Left ventricle myocardium superior (tissue), 1 donor: ENCODE results near the gene NID1. TPM values are rescaled to one million over a fixed set of nuclear protein-coding genes. Genes with fewer than 3 reads are reported as not detected.
A peak's percentile ranks its signal among the peaks of the same experiment; 100 is the strongest.
"Not testable (repeated sequence)": the region's sequence is repeated elsewhere in the genome, so short reads cannot be mapped to it uniquely, and the experiment has no call there.

ENCODE experiments used
- ATAC-seq: fragments of 200-7000 bp; cut with Tn5 transposase; one replicate; pipeline ENCODE4 v1.9.1; 2020; ENCODE audit warnings: mild to moderate bottlenecking, moderate library complexity
- DNase-seq: peaks from one replicate; pipeline ENCODE4 v3.0.0-alpha.2; 2020
- intact Hi-C: fragments of 100-400 bp; cut with micrococcal nuclease; formaldehyde crosslinking; loops from one replicate; pipeline ENCODE4 v1.11.0; 2022
- total RNA-seq: library from RNA; stranded (reverse); fragmentation: NEBNext Ultra II Directional; extraction: Animal tissue kit (Norgen Biotek cat#: 25700); gene quantifications from one replicate; pipeline ENCODE4 v1.2.1, GENCODE V29; 2021
- donor health status: DM: no; HTN: yes; CAD: no; lungs with severe emphysema.

NID1 gene
- total RNA-seq, 1 donor from 2014 or later = 47.6 TPM

DNA sequence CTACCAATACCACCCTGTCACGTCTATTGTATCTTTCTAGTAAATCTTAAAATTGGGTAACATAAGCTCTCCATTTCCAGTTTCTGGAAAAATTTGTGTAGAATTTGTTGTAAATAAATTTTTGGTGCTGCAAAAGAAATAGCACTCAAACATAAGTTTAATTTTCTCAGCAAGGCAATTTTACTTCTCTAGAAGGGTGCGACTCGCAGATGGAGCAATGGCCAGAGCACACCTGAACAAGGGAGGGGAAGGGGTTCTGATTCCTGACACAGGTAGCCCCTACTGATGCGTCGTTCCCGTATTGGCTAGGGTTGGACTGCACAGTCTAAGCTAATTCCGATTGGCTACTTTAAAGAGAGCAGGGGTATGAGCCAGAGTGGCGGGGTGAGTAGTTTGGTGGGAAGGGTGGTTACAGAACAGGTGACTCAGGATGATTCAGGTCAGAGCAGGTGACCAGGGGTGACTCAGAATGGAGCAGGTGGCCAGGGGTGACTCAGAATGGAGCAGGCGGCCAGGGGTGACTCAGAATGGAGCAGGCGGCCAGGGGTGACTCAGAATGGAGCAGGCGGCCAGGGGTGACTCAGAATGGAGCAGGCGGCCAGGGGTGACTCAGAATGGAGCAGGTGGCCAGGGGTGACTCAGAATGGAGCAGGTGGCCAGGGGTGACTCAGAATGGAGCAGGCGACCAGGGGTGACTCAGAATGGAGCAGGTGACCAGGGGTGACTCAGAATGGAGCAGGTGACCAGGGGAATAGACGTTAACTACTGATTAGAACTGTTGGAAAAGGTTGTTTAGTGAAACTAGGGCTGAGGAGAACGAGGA, 32.0 kb upstream of the NID1 start:
- peak; percentile 61 for DNase-seq
- ATAC-seq = peak; percentile 15
- intact Hi-C loops = not testable (repeated sequence)

DNA sequence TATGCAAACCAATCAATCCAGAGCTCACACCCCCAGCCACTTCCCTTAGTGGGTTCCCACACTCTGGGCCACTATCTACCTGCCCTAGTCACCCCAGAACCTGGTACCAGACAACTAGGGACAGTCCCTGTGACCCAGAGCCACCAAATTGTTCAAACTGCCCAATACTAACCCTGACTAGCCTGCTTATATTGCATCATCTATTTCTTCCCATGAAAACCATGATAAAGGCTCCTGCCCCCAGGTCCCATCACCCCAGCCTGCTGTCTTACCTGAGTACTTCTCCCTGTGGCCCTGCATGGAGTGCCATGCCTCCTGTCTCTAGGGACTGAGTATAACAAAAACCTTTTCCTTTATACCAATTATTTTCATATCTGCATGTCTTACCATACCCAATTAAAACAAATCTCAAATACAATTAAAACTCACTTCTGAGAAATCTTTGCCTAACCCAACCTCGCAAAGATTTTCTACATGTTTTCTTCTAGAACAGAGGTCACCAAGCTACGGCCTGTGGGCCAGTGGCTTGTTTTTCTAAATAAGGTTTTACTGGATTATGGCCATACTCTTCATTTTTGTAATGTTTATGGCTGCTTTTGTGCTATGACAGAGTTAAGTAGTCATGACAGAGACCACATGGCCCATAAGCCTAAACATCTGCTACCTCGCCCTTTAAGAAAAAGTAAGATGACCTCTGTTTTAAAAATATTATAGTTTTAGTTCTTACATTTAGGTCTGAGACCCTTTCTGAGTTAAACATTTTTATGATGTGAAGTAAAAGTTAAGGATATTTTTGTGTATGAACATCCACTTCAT, 31.0 kb upstream of the NID1 start:
- intact Hi-C loops = no loop called here
- ATAC-seq = no peak
- DNase-seq = no peak

DNA sequence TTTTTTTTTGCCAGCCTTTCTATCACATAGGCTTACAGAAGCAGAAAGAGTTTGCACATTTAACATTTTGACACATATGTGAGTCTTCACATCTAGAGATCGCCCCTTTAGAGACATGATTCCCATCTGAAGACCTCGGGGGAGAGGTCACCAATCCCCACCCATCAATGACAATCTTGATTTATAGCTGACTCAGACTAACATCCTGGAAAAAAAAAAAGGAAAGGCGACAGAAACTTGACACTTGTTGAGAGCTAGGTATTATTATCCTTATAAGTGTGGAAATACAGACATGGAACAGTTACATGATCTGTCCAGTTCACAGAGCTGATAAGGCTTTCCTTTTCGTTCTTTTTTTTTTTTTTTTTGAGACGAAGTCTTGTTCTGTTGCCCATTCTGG, 28.0 kb upstream of the NID1 start:
- ATAC-seq (no peak), DNase-seq (no peak)
- intact Hi-C loops = no loop called here

DNA sequence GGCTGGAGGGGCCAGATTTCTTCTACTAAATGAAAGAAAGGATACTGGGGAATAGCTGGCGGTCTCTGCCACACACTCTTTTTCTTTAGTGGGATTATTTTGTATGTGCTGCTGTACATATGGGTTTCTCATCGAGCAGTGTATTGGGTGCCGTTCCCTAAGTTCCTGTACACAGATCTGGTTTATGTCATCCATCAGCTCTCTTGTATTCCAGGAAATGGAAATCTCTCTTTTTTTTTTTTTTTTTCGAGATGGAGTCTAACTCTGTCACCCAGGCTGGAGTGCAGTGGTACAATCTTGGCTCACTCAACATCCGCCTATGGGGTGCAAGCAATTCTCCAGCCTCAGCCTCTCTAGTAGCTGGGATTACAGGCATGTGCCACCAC, 27.0 kb upstream of the NID1 start:
- intact Hi-C loops = no loop called here
- ATAC-seq = peak; percentile 31

DNA sequence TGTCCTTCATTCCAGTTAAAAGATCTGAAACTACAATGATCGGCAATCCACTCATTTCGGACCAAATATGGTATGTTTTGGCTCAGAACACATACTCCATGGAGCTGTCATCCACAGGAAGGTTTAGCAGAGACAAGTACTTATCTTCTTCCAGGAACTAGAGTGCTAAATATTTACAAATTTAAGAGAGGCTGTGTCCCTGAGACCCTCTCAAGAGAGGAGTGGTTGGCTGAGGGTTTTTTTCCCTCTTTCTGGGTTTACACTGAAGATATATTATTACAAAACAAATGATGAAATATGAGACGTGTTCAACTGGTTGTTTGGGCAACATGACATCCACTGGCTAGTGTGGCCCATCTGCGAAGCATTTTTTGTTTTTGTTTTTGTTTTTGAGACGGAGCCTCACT, 25.9 kb upstream of the NID1 start:
- no peak for DNase-seq
- intact Hi-C loops = no loop called here
- ATAC-seq = no peak

More for the DNA sequence above, 27.0 kb upstream of the NID1 start:
- DNase-seq = no peak

DNA sequence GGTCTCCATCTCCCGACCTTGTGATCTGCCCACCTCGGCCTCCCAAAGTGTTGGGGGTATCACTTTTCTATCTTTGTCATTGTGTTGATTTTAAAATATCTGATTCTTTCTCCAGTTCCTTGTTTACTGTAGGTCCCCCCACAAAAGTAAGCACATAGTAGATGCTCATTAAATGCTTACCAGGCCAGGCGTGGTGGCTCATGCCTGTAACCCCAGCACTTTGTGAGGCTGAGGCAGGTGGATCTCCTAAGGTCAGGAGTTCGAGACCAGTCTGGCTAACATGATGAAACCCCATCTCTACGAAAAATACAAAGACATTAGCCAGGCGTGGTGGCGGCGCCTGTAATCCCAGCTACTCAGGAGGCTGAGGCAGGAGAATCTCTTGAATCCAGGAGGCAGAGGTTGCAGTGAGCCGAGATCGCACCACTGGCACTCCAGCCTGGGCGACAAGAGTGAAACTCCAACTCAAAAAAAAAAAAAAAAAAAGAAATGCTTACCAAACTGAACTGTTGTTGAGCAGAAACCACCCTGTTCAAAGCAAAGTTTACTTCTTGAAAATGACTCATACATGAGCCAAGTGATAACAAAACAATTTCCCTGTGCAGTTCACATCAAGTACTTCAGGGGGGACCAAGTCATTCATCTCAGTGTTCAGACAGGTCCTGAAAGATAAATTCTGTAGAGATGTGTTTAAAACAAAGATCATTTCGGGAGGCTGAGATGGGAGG, 24.3 kb upstream of the NID1 start:
- DNase-seq = no peak
- ATAC-seq = no peak
- intact Hi-C loops = no loop called here

DNA sequence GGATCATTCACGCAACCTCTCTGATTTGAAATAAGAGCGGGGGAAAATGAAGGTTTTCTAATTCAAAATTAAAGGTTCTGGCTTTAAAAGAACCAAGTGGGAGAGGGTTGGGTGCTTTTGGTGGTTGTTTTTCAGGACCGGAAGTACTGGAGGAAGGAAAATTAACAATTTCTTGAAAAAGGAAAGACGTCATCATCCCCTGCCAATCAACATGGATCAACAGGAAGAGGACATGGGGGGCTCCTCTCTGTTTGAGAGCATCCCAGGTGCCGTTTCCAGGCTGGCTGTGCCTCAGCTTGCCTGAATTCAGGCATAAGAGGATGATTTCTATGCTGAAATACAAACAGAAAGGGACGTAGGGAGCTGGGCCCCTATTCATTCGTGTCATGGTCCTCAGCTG, 21.6 kb upstream of the NID1 start:
- ATAC-seq (no peak), DNase-seq (no peak)
- intact Hi-C loops = no loop called here

DNA sequence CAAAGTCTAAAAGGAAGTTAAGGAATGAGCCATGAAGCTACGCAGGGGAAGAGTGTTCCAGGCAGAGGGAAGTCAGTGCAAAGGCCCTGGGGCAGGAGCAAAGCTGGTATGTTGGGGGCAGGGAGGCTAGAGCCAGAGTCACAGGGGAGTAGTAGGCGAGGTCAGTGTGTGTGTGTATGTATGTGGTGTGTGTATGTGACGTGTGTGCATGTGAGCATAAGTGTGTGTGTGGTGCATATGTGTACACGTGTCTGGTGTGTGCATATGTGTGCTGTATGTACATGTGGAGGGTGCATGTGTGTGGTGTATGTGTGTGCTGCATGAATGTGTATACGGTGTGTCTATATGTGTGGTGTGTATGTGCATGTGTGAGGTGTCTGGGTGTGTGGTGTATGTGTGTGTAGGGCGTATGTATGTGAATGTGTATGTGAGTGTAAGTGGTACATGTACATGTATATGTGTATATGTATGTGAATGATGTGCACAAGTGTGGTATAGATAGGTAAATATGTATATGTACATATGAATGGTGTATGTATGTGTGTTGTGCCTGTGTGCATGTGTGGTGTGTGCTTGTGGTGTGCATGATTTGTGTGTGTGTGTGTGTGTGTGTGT, 20.8 kb upstream of the NID1 start:
- ATAC-seq (no peak), DNase-seq (no peak)
- intact Hi-C loops = no loop called here

DNA sequence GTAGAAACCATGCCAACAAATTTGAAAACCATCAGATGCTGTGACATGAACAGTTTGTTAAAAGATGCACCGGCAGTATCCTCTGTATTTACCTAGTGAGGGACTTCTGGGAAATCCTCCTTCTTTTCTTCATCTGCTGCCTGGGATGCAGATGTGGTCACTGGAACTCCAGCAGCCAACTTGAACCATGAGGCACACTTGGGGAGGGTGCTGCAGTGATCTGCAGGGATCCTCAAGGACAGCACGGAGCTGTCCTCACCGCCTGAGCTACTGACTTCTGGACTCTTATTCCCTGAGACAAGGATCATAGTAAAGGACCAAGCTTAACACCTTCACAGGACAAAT, 19.5 kb upstream of the NID1 start:
- DNase-seq (no peak), ATAC-seq (no peak)
- intact Hi-C loops = no loop called here

DNA sequence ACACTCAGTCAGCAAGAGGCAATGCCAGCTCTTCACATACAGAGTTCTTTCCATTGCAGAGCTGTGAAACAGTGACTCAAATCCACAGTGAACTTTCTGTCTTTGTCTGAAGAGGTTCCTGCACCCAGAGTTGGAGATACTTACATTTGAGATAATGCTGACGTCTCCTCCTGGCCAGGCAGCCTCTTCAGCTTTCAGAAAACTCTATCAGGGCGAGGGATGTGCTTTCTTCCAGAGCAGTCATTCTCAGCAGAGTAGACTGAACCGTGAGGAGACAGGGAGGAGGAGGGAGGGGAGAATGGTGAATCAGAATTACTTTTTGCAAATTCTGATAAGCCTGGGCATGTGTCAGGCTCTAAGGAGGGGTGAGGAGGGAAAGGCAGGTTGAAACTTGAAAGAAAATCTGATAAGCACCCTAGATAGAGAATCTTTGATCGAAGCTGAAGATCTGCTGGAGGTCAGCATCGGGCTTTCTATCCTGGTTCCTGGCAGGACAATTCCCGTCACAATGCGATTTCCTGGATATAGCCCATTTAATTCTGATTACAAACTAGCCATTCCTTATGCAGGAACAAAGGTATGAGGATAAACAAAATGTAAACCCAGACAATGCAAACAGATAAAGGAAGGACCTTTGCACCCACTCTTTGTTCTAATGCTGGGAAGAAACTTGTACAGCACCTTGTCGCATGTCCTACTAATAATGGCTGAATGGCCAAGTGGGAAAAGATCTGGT, 18.9 kb upstream of the NID1 start:
- no peak for DNase-seq
- intact Hi-C loops = no loop called here
- ATAC-seq = peak; percentile 21

DNA sequence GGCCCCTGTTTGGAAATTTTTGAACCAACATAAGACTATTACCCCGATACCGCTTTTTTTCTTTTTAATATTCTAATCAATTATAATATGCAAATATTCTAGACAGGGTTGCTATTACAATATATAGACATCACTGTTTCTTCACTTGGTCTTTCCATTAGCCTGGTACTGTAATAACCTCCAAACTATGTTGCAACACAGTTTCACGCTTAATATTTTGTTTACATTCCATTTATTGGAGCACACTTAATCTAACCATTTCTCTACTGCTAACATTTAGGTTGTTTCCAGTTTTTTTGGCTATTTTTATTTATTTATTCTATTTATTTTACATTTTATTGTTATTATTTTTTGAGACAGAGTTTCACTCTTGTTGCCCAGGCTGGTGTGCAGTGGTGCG, 17.6 kb upstream of the NID1 start:
- no peak for ATAC-seq
- DNase-seq = no peak
- intact Hi-C loops = no loop called here

DNA sequence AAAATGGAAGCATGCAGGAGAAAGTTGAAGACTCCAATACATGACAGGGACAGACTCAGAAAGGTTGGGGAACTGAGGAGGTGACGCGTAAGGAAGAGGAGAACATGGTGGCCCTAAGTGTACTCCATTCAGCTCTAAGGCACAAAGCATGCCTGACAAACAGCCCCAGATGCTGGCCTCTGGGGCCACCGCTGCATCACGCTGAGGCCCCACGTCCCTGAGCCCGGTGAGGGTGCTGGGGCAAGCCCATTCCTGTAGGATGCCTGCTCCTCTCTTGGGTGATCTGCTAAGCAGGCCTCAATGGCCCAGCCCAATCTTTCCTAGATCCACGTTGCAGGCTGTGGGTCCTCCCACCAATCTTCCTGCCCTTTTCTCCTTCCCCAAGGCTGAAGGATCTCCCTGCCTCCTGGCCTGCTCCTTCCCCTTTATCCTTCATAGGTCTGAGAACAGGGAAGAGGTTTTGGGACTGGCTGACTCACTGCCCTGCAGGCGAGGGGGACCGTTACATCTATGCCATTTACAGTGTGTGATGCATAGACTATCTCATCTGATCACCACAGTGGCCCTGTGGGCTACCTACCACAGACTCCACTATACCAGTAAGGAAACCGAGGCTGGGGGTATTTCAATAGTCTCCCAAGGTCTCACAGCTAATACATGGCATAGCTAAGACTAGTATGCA, 16.8 kb upstream of the NID1 start:
- intact Hi-C loops = no loop called here
- ATAC-seq = no peak
- no peak for DNase-seq

DNA sequence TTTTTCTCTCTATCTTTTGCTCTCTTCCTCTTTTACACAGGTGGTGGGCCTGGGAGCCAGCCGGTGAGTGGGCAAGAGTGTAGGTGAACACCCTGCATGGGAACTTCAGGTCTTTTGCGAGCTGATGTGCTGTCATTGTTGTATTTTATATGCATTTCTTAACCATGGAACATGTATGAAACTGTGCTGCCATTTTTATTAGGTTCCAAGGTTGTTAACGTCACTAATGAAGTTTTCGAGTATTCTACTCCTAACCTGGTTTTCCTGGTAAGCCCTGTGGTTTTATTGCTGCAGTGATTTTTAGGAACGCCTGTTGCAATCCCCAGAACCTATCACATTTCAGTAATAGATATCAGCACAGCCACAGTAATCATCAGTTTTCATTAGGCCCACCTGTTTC, 14.8 kb upstream of the NID1 start:
- intact Hi-C loops = no loop called here
- no peak for ATAC-seq

DNA sequence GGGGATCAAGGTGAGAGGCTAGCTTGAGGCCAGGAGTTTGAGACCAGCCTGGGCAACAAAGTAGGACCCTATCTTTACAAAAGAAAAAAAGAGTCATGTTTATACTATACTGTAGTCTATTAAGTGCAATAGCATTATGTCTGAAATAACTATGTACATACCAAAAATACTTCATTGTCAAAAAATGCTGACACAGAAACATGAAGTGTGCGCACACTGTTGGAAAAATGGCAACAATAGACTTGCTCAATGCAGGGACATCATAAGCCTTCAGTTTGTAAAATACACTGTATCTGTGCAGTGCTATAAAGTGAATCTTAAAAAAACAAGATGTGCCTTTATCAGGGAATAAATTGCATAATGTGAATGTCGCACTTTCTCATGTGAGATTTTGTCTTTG, 14.1 kb upstream of the NID1 start:
- ATAC-seq (no peak), DNase-seq (no peak)
- intact Hi-C loops = no loop called here

More for the DNA sequence above, 14.8 kb upstream of the NID1 start:
- DNase-seq = no peak

DNA sequence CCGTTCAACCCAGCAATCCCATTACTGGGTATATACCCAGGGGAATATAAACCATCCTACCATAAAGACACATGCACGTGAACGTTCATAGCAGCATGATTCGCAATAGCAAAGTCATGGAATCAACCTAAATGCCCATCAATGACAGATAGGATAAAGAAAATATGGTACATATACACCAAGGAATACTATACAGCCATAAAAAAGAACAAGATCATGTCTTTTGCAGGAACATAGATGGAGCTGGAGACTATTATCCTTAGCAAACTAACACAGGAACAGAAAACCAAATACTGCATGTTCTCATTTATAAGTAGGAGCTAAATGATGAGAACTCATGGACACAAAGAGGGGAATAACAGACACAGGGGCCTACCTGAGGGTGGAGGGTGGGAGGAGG, 13.2 kb upstream of the NID1 start:
- intact Hi-C loops, ATAC-seq, DNase-seq: not testable (repeated sequence)

DNA sequence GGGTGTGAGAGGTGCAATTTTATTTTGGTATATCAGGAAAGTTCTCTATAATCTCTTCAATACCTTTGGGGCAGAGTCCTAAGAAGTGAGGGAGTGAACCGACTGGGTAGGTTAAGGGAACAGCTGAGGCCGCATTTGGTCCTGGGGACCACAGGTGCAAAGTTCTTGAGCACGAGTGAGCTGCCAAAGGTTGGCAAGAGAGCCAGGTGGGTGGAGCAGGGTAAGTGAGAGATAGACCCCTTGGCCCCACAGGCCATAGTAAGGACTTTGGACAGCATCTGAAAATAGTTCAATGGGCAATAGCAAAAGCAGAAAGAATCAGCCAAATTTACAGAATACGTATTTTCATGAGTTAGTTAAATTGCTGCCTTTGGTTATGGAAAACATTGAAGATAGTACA, 11.0 kb upstream of the NID1 start:
- no peak for ATAC-seq
- intact Hi-C loops = no loop called here
- no peak for DNase-seq

DNA sequence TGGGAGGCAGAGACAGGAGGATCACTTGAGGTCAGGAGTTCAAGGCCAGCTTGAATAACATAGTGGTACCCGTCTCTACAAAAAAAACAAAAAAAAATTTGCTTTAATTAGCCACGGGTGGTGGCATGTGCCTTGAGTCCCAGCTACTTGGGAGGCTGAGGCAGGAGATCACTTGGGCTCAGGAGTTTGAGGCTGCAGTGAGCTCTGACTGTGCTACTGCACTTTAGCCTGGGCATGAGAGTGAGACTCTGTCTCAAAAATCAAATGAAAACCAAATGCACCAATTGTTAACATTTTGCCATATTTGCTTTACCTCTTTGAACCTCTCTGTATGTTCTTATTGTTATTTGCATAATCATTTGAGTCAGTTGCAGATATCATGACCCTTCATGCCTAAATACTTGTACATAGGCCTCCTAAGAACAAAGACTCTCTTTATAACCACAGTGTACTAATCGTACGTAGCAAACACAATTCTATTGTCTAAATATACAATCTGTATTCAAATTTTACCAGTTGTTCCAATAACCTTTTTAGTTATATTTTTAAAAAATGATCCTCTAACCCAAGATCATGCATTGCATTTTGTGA, 8.5 kb upstream of the NID1 start:
- intact Hi-C loops = no loop called here
- no peak for DNase-seq
- no peak for ATAC-seq

DNA sequence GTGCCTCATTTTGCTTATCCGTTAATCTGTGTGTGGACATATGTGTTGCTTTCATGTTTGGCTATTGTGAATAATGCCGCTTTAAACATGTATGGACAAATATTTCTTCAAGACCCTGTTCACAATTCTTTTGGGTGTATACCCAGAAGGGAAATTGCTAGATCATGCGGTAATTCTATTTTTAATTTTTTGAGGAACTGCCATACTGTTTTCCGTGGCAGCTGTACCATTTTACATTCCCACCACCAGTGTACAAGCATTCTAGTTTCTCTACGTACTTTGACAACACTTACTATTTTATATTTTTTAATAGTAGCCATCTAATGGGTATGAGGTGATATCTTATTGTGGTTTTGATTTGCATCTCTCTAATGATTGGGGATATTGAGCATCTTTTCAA, 7.1 kb upstream of the NID1 start:
- intact Hi-C loops = no loop called here
- ATAC-seq (no peak), DNase-seq (no peak)
